ENCODE data around the gene SNX25. TPM values are rescaled to one million over a fixed set of nuclear protein-coding genes. Genes with fewer than 3 reads are reported as not detected.

The SNX25 gene
- total RNA-seq, 1 experiment from 2014 or later, result 19.8 TPM

GRCh38 chr4:185378264-185378663, 168.9 kb downstream of the SNX25 start:
- DNase-seq (ENCODE audit: low read depth), result no peak

- DNase-seq (ENCODE audit: low read depth), result peak; percentile 15
Observed at GRCh38 chr4:185379326-185380295, 170.2 kb downstream of the SNX25 start.

GRCh38 chr4:185380320-185380719, 170.9 kb downstream of the SNX25 start:
- DNase-seq (ENCODE audit: low read depth), result no peak

- DNase-seq (ENCODE audit: low read depth), result peak; percentile 15
Observed at GRCh38 chr4:185381288-185382196, 172.1 kb downstream of the SNX25 start.

GRCh38 chr4:185382754-185383153, 173.4 kb downstream of the SNX25 start:
- DNase-seq (ENCODE audit: low read depth), result no peak

GRCh38 chr4:185383451-185383850, 174.1 kb downstream of the SNX25 start:
- no peak for DNase-seq (ENCODE audit: low read depth)

GRCh38 chr4:185384061-185384460, 174.7 kb downstream of the SNX25 start:
- DNase-seq (ENCODE audit: low read depth), result no peak

- DNase-seq (ENCODE audit: low read depth), result no peak
Observed at GRCh38 chr4:185384930-185385331, 175.5 kb downstream of the SNX25 start.

- no peak for DNase-seq (ENCODE audit: low read depth)
Observed at GRCh38 chr4:185387957-185388356, 178.6 kb downstream of the SNX25 start.

GRCh38 chr4:185390941-185391340, 181.5 kb downstream of the SNX25 start:
- no peak for DNase-seq (ENCODE audit: low read depth)

GRCh38 chr4:185392156-185392555, 182.8 kb downstream of the SNX25 start:
- no peak for DNase-seq (ENCODE audit: low read depth)

GRCh38 chr4:185394568-185395237, 185.3 kb downstream of the SNX25 start:
- DNase-seq (ENCODE audit: low read depth), result peak; percentile 15

- DNase-seq (ENCODE audit: low read depth), result peak; percentile 18
Observed at GRCh38 chr4:185395238-185395955, 186.0 kb downstream of the SNX25 start, which contains the start of gene LRP2BP. Gene LRP2BP, minus strand, starts transcription at chr4:185395924. Its CDS starts 17,738 bp downstream, at chr4:185378186.

- DNase-seq (ENCODE audit: low read depth), result peak; percentile 94
Observed at GRCh38 chr4:185395956-185396723, 186.7 kb downstream of the SNX25 start.

- DNase-seq (ENCODE audit: low read depth), result peak; percentile 29
Observed at GRCh38 chr4:185396724-185397385, 187.5 kb downstream of the SNX25 start, which contains the start of gene ANKRD37. Gene ANKRD37, plus strand, starts transcription at chr4:185396841. Its CDS starts 83 bp downstream, at chr4:185396924.

GRCh38 chr4:185398618-185399017, 189.2 kb downstream of the SNX25 start:
- no peak for DNase-seq (ENCODE audit: low read depth)

- no peak for DNase-seq (ENCODE audit: low read depth)
Observed at GRCh38 chr4:185399466-185399865, 190.1 kb downstream of the SNX25 start.

- DNase-seq (ENCODE audit: low read depth), result no peak
Observed at GRCh38 chr4:185404031-185404430, 194.6 kb downstream of the SNX25 start.

GRCh38 chr4:185405296-185405999, 196.1 kb downstream of the SNX25 start:
- no peak for DNase-seq (ENCODE audit: low read depth)

Data from M059J (cell line).